HG02870 (cell line): ENCODE results near the gene VAT1.

Experiments used
- ATAC-seq: cut with Tn5 transposase; IDR thresholded peaks from one replicate; pipeline ENCODE4 v1.9.1; 2021; ENCODE audit warnings: mild to moderate bottlenecking, moderate library complexity; ENCODE audit not compliant: unreplicated experiment

The VAT1 gene

DNA sequence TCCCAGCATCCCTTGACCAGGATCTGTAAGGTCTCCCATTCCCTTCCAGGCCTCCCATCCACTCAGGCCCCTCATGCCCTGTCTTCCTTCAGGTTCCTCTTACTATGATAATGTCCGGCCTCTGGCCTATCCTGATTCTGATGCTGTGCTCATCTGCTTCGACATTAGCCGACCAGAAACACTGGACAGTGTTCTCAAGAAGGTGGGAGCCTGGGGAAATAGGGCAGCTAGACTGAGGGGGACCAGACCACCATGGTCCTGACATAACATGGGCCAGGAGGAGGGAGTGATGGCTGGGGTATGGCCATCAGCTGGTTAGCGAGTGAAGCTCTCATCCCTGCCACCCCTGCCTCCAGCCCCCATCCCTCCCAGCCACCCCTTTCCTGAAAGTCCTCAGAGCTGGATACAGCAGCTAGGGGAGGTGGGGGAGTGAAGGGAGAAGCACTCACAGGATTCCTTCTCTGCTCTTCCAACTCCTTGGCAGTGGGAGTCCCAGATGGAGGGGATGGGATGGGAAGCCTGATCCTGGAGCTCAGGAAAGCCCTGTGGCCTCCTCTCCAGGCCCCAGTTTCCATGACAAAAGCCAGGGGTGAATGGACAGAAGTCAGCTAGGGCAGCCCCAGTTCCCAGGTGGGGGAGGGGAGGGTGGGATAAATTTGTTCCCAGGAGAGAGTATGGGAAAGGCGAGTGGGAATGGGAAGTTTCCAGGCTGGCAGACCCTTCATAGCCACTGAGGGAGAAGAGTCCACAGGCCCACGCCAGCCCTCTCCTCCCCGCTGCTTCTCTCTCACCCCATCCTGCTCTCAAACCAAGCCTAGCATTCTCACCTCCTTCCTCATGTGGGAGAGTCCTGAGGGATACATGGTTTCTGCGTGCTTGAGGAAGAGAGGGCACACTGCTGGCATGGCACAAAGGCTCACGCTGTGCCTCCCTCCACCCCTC is 5.2 kb upstream of the VAT1 start:
- no peak for ATAC-seq

DNA sequence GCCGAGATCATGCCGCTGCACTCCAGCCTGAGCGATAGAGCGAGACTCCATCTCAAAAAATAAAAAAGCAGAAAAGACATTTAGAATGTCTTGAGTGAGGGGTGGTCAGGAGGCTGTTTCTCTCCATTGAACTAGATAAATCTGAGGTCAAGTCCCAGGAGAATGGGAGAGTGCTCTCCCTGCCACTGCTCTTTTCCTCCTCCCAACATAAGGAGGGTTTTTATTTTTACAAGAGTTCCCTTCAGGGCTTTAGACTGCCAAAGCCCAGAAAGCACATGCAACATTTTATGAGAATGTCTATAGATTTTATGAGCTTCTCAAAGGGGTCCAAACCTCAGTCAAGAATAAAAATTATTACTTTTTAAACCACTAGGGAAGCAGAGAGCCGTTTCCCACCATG is 4.4 kb upstream of the VAT1 start:
- ATAC-seq: no peak

DNA sequence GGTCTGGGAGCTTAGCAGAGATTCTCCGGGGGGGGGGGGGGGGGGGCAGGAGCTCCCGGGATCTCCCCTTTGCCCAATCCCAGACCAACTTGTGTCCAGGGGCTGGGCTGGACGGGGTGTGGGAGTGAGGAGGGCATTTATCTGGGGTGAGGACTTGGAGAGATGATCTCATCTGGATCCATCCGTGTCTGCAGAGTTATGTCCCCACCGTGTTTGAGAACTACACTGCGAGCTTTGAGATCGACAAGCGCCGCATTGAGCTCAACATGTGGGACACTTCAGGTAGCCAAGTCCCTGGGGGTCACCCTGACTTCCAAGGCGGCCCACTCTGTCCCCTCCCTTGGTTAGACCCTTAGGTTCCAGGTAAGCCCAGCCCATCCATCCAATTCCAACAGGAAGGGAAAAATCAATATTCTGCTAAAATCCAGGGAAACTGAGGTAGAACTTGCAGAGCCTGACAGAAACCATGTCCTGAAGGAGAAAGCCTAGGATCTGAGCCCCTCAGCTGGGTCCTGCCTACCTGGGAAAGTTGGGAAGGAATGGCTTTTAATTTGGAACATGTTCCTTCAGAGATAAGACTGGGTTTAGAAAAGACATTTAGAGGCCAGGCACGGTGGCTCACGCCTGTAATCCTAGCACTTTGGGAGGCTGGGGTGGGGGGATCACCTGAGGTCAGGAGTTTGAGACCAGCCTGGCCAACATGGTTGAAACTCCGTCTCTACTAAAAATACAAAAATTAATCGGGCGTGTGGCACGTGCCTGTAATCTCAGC is 3.8 kb upstream of the VAT1 start:
- no peak for ATAC-seq

DNA sequence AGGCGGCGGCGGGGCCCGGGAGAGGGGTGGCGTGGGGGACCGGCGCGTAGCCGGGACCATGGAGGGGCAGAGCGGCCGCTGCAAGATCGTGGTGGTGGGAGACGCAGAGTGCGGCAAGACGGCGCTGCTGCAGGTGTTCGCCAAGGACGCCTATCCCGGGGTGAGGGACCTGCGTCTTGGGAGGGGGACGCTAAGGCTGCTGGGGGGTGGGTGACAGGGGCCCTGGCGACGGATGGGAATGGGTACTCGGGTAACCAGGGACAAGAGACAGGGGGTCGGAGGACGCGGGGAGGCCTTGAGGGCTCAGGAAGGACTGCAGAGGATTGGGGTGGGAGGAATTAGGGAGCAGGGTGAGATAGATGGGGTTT is 3.1 kb upstream of the VAT1 start:
- no peak for ATAC-seq

DNA sequence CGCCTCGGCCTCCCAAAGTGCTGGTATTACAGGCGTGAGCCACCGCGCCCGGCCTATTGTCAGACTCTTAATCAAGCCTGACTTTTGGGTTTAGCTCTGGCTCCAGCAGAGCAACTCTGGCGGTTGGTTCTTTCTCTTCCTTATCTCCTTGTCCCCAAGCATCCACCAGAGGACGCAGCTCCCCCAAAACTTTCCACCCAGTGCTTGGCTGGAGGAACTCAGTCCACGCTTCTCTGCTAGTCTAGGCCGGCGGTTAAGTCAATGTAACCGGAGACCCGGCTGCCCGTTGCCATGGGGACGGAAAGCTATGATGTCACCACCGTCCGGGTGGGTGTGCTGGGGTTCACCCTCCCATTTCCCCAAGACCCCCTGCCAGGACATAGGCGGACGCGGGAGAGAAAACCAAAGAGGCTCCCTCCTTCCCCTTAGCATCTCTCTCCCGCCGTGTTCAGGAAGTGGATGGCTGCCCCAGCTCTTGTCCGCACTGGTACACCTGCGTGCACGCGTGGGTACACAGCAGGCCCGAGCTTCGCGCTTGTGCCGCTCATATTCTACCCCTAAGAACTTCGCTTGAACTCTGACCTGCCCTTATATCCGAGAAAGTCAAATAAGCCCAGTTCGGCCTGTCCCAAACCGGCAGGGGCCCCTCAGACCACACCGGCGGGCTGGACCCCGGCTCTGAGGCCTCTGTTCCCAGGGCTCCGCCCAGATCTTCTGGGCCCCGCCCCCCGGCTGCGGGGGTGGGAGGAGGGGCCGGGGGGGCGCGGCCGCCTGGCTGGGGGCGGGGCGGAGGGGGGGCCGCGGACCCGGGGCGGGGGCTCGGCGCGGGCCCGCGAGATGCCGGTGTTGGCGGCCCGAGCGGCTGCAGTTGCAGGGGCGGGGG is 2.5 kb upstream of the VAT1 start, which contains the start of gene RND2:
RND2 (plus strand) TSS at position 825 of the 883 bp plus-strand sequence. CDS start 117 bp downstream, outside the sequence.
- no peak for ATAC-seq

DNA sequence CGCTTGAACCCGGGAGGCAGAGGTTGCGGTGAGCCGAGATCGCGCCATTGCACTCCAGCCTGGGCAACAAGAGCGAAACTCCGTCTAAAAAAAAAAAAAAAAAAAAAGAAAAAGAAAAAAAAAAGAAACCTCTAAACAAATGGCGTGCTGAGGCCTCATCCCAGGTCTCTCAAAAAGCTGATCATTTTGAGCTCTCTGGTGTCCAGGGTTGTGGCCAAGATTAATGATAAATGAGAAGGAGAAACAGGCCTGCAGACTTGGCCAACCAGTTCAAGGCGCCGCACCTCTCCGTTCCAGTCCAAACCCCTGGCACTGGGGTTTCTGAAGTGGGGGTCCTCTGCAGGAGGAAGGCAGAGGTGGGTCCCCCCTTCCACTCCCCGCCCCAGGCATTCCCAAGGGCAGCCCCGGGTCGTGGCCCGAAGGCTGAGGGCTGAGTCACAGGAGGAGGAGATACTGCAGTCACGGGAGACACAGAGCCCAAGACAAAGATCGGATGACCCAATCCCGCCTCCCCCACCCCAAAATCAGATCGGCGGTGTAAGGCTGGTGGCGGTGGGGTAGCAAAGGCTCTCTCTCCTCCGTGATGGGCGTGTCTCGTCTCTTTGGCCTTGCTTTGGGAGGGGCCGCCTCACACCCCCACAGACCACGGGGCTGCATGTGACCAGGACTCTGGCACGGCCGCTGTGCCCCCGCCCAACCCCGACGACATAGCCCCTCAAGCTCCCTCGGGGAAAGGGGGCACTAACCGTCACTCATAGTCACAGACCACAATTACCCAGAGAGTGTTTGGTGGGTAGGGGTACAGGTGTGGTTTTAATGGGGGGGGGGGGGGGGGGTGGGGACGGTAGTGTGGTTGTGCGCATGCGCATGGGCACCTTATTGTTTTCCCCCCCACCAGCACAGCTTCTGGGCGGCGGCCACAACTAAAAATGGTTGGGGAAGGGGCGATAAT is 1.1 kb downstream of the VAT1 start:
- ATAC-seq: no peak

DNA sequence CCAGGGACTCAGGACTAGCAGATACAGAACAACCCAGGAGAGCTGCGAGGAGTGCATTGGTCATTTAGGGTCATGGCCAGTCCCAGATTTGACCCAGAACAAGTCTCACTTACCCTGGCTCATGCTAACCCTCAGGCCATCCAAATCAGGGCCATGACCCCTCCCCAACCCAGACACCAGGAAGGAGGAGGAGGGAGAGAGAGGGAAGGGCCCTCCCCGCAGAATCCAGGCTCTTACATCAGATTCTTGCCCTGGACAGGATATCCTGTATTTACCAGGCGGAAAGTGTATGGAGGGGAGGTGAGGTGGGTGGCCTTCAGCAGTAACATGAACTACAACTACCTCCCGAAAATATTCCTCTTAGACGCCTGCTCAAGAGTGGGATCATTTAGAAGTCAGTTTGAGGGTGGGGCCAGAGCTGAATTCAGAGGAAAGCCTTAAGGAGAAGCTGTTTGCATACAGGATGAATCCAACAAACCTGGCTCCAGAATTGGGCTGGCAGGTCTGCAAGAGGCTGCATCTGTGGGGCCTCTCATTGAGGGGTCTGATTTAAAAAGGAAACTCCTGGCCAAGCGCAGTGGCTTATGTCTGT is 2.1 kb downstream of the VAT1 start:
- ATAC-seq: no peak

DNA sequence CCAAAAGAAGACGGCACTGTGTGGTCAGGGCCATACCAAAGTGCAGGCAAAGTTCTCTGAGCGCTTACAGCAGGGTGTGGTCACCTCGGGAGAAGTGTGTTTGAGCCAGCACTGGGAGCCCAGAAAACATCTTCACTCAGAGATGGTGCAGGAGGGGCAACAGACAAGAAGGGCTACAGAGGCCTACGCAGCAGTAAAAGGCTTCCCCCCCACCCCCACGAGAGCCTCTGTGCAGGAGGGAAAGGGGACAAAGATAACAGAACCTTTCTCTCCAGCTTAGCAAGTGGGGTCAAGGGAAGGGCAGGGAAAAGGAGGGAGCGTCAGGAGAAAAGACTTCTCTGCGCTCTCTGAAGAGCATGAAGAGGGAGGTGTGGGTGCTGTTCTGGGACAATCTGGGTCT is 2.8 kb downstream of the VAT1 start:
- no peak for ATAC-seq

DNA sequence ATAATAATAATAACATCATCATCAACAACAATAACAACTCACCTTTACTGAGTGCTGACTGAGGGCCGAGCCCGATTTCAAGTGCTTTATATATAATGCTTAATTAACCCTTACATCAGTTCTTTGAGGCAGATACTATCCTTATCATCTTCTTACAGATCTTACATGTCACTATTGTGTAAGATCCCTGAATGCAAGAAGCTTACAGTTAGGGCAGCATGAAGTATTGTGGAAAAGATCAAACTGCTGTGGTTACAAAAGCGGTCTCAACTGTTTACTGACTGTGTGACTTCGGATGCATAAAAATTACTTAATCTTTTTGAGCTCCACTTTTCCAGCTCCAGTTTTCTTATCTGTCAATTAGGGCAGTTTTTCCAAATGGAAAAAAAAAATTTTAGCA is 3.3 kb downstream of the VAT1 start:
- no peak for ATAC-seq

DNA sequence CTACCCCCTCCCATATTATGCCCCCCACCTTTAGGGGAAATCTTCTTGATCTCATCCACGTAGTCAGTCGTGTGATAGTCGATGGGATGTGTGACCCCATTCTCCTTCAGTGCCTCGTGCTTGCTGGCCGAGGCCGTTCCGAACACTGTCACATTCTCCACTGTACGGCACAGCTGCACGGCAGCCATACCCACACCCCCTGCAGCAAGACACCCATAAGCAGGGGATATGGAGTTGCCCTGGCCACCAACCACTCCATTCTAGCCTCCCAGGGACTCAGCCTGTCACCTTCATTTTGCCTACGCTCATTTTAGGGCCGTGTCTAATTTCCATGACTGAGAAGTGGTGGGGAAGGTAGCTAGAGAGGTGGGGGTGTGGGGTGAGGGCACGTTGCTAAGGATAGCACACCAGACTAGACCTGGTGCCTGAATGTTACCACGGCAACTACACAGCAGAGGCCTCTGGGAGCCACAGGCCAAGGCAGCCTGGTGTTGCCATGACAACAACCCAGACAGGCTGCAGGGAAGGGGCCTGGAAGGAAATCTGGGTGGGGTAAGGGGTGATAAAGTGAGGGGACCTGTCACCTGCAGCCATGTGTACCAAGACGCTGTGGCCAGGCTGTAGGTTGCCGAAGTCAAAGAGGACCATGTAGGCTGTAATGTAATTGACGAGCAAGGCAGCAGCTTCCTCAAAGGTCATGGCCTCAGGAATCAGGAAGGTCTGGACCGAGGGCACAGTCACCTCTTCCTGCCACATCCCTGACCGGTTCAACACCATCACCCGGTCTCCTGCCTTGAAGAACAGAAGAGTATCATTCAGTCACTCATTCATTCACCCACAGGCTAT is 4.0 kb downstream of the VAT1 start:
- ATAC-seq: no peak

DNA sequence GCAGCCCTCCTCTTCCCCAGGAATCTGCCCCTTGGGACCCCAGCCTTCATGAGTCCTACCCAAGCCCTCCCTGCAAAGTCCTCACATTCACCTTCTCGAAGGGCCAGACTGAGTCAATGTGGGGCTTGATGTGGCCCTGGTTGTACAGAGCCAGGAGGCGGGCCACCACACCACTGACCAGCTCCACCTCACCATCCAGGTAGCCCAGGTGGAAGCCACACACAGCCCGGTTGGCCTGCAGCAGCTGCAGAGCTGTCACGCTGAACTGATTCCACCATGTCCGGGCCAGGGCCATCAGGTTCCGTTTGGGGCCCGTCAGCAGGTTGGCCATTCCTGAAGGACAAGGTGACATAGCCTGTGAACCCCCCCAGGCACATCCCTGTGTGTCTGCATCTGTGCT is 6.0 kb downstream of the VAT1 start:
- ATAC-seq: no peak

DNA sequence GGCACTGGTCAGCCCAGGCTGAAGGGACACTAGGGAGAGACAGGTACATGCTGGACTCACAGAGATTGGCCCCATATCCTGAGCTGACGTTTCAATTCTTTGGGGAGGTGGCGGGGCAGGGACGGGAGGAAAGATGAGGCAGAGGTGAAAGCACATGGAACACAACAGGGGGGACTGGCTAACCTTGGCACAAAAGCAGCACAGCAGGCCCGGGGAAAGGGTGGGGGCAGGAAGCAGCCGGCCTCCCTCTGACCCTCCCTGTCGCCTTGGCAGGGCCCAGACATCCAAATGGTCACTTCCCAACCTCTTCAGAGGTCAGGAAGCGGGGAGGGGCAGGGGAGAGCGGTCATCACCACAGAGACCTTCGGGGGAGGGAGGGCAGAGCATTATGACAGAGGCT is 6.6 kb downstream of the VAT1 start:
- ATAC-seq: no peak

DNA sequence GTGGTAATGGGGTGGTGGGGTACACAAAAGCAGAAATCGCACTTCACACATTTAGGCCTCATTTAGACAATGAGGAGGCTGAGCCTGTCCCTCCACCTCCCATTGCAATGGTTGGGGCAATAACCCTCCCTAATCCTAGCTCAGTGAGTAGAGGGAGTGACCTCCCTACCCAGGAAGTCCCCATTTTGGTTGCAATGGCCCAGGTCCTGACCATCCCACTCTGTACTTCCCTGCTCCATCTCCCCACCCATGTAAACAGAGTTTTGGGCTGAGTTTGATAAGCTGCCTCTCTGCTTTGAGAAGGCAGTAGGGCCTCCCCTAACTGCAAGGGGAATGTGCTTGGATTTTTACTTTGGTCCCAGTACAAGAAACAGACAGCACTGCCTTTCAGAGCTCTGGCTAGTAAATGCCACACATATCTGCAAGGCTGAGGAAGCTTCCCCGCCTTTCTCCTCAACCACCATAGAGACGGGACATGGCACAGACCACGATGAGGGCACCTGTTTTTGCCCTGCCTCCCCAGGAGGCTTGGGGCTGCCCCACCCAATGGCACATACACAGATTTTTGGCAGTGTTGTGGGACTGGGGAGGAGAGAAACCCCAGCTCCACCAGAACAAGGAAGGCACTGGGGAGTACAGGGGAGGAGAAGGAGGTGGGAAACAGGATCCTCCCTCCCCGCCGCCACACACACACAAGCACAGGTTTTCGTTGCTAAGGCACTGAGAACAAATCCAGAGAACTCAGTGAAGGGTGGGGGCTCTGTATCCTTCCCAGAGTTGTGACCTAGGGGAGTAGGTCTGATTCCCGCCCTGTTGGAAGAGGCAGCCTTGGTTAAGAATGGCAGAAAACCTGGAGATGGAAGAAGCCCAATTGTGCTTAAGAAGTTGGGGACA is 7.3 kb downstream of the VAT1 start:
- no peak for ATAC-seq

DNA sequence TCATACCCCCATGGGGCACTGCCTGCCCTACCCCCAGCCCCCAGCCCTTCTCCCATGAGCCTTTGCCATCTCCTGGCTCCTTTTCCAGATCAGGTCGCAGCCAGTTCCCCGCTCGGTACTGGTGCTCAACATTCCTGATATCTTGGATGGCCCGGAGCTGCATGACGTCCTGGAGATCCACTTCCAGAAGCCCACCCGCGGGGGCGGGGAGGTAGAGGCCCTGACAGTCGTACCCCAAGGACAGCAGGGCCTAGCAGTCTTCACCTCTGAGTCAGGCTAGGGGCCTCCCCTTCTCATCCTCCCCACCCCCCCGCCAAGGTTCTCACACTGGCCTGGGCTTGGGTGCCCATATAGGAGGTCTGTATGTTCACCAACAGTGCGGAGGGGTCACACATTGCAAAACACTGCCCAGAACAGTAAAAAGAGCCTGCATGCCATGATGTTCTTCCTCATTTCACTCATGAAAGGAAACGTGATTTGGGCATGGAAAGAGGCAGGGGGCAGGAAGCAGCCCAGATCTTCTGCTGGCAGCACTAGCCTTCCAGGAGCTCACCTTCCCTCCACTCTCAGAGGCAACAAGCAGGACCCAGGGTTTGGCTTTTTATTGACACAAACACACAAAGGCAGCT is 8.1 kb downstream of the VAT1 start:
- no peak for ATAC-seq

DNA sequence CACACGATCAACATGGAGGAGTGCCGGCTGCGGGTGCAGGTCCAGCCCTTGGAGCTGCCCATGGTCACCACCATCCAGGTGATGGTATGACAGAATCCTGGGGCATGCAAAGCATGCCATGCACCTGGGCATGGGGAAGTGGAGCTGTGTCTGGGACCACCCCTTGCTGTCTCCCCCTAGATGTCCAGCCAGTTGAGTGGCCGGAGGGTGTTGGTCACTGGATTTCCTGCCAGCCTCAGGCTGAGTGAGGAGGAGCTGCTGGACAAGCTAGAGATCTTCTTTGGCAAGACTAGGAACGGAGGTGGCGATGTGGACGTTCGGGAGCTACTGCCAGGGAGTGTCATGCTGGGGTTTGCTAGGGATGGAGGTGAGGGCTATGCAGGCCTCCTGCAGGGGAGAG is 8.9 kb downstream of the VAT1 start:
- ATAC-seq: no peak

DNA sequence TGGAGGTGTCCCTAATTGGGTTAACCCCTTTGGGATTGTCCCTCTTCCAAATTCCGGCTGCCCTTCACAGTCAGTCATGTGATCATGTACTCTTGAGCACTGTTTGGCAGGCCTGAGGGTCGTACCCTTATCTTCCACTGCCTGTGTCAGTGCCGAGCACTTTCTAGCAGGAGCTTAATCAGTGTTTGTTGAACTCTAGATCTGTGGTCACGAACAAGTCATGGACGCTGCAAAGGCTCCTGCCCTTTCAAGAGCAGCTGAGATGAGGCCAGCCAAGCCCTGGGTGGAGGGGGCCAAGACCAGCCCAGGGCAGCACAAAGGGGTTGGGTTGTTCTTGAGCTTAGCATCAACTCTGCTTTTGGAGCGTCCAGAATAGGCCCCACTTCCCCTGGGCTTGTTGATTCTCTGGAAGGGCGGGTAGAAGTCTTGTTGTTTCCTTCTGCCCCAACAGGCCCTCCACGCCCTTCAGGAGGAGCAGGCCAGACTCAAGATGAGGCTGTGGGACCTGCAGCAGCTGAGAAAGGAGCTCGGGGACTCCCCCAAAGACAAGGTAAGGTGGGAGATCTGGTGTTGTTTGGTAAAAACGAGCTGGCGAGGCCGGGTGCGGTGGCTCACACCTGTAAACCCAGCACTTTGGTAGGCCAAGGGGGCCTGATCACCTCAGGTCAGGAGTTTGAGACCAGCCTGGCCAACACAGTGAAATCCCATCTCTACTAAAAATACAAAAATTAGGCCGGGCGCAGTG is 10.3 kb downstream of the VAT1 start:
- no peak for ATAC-seq
